Measurements from ENCODE around the gene PRRC1. TPM values are rescaled to one million over a fixed set of nuclear protein-coding genes. Genes with fewer than 3 reads are reported as not detected.

PRRC1 gene
- total RNA-seq, 1 donor from 2014 or later = 31.9 TPM

DNA sequence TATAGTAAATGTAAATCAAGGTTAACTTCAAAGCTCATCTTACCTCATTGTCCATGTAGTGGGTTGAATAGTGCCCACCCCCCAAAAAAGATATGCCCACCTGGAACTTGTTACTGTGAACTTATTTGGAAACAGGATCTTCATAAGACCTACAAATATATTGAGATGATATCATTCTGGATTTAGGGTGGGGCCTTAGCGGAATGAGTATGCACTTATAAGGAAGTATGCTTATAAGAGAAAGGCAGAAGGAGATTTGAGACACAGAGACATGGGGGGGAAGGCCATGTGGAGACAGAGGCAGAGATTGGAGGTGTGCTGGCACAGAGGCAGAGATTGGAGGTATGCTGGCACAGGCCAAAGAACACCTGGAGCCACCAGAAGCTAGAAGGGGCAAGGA, 2.6 kb upstream of the PRRC1 start:
- Histone ChIP-seq H3K27ac (no peak overlapping the region), H3K4me3 (no peak overlapping the region), H3K36me3 (no peaks in the 10 kb centered on the region), H3K4me1 (peaks cover 20% of the 10 kb centered on the region), H3K27me3 (no peaks in the 10 kb centered on the region), H3K9me3 (no peaks in the 10 kb centered on the region)
- TF ChIP-seq POLR2A (IDR thresholded peaks at IDR 0.05) = no peak
- no peak for TF ChIP-seq POLR2AphosphoS5 (IDR thresholded peaks at IDR 0.05; ENCODE audit: insufficient read depth in 1 of 2, low read depth in 1 of 2)
- TF ChIP-seq, protein P1, sequence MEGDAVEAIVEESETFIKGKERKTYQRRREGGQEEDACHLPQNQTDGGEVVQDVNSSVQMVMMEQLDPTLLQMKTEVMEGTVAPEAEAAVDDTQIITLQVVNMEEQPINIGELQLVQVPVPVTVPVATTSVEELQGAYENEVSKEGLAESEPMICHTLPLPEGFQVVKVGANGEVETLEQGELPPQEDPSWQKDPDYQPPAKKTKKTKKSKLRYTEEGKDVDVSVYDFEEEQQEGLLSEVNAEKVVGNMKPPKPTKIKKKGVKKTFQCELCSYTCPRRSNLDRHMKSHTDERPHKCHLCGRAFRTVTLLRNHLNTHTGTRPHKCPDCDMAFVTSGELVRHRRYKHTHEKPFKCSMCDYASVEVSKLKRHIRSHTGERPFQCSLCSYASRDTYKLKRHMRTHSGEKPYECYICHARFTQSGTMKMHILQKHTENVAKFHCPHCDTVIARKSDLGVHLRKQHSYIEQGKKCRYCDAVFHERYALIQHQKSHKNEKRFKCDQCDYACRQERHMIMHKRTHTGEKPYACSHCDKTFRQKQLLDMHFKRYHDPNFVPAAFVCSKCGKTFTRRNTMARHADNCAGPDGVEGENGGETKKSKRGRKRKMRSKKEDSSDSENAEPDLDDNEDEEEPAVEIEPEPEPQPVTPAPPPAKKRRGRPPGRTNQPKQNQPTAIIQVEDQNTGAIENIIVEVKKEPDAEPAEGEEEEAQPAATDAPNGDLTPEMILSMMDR (IDR thresholded peaks at IDR 0.05) = no peak
- intact Hi-C loops (cut with DNase I) = no loop called here
- DNase-seq (ENCODE audit: extremely low spot score in 2 of 2) = no peak

DNA sequence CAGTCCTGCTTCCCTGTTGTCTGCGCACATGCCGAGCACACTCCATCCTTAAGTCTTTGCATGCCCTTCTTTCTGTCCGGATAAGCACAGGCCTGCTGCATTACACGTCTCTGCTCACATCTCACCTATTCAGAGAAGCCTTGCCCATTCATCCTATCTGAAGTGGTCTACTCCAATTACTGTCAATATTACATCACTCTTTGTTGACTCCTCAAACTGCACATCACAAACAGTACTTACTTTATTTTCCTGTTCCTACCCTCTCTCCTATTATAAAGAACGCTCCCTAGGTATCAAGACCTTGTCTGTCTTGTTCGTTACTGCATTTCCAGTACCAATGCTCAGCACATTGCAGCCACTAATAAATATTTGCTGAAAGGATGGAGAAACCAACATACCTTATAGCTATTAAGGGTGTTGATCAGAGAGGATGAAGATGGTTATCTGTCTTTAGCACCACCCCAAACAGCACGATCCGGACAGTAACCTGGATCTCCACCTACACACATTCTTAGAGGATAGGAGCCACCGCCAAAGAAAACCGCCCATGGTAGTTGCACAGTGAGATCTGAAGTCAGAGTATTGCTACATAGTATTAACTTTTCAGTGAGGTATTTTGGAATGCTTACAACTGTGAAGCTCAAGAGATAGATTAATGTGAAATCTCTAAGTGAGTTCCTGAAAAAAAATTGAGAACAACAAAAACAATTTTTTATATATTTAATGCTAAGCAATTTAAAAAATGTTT, 1.6 kb upstream of the PRRC1 start:
- Histone ChIP-seq H3K27me3 (no peaks in the 10 kb centered on the region), H3K36me3 (no peaks in the 10 kb centered on the region), H3K4me1 (peaks cover 25% of the 10 kb centered on the region), H3K4me3 (no peak overlapping the region), H3K27ac (no peak overlapping the region), H3K9me3 (no peaks in the 10 kb centered on the region)
- intact Hi-C loops (cut with DNase I) = no loop called here
- no peak for DNase-seq (ENCODE audit: extremely low spot score in 2 of 2)
- TF ChIP-seq, protein P1 (IDR thresholded peaks at IDR 0.05) = no peak
- TF ChIP-seq POLR2AphosphoS5 (IDR thresholded peaks at IDR 0.05; ENCODE audit: insufficient read depth in 1 of 2, low read depth in 1 of 2) = no peak
- no peak for TF ChIP-seq POLR2A (IDR thresholded peaks at IDR 0.05)

DNA sequence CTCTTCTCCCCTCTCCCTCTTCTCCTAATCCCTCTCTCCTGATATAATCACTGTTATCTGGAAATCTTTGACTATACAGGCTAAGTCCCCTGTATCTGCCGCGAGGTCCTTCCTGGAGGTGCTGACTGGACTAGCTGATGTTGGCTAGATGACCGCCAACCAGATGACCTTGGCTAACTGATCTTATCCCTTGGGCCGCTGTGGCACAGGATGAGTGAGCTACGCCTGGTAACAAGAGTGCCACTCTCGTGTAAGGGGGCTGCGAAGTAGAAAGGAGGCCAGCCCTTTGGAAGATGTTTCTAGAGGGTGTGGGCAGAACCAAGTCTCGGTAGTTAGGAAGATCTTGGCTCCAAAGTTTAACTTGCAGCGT, 345 bp upstream of the PRRC1 start:
- no peaks in the 10 kb centered on the region for H3K36me3 ChIP-seq
- TF ChIP-seq, protein P1 (IDR thresholded peaks at IDR 0.05) = no peak
- TF ChIP-seq POLR2A (IDR thresholded peaks at IDR 0.05) (no peak), POLR2AphosphoS5 (IDR thresholded peaks at IDR 0.05; ENCODE audit: insufficient read depth in 1 of 2, low read depth in 1 of 2) (no peak)
- no peak overlapping the region for H3K27ac ChIP-seq
- peak overlapping the region; percentile 85 to 97 for H3K4me3 ChIP-seq
- peaks cover 25% of the 10 kb centered on the region for H3K4me1 ChIP-seq
- DNase-seq (ENCODE audit: extremely low spot score in 2 of 2) = no peak
- no peaks in the 10 kb centered on the region for H3K27me3 ChIP-seq
- intact Hi-C loops (cut with DNase I) = no loop called here
- no peaks in the 10 kb centered on the region for H3K9me3 ChIP-seq

DNA sequence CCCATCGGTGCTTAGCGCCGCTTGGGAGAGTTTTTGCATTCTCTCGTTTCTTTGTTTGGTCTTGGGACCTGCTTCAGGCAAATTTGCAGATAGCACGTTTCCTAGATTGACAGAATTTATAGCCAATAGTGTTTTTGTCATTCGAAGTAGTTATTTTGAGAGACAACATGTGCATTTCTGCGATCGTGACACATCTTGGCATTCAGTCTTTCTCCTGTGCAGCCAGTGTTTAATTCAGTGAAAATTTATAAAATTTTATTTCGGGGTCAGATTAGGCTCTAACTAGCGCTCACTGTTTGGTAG, 830 bp downstream of the PRRC1 start:
- Histone ChIP-seq H3K4me3 (peak overlapping the region; percentile 85 to 97), H3K27ac (peak overlapping the region; percentile 85), H3K36me3 (no peaks in the 10 kb centered on the region), H3K9me3 (no peaks in the 10 kb centered on the region), H3K4me1 (peaks cover 25% of the 10 kb centered on the region), H3K27me3 (no peaks in the 10 kb centered on the region)
- TF ChIP-seq, protein P1 (IDR thresholded peaks at IDR 0.05) = no peak
- TF ChIP-seq POLR2A (IDR thresholded peaks at IDR 0.05) (no peak), POLR2AphosphoS5 (IDR thresholded peaks at IDR 0.05; ENCODE audit: insufficient read depth in 1 of 2, low read depth in 1 of 2) (no peak)
- intact Hi-C loops (cut with DNase I) = no loop called here
- DNase-seq (ENCODE audit: extremely low spot score in 2 of 2) = no peak

DNA sequence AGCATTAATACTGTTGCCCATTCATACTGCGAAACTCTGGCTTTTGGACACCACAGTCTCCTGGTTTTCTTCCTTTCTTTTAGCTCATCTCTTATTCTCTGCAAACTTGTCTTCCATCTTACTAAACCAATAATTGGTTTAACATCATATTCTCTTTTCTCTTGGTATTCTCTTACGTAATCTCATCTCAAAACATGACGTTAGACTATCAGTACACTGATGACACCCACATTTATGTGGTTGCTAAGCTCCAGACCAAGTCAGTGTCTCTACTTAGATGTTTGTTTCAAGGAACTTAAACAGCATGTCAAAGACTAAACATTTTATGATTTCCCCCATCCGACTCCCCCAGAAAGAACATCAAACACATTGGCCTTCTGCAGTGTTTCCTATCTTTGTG, 2.1 kb downstream of the PRRC1 start:
- no peak for DNase-seq (ENCODE audit: extremely low spot score in 2 of 2)
- no peak overlapping the region for H3K27ac ChIP-seq
- H3K36me3 ChIP-seq = peaks cover 0 to 10% of the 10 kb centered on the region in 2 donors
- no peaks in the 10 kb centered on the region for H3K27me3 ChIP-seq
- intact Hi-C loops (cut with DNase I) = no loop called here
- H3K9me3 ChIP-seq = no peaks in the 10 kb centered on the region
- H3K4me3 ChIP-seq = no peak overlapping the region
- peaks cover 25% of the 10 kb centered on the region for H3K4me1 ChIP-seq
- TF ChIP-seq POLR2AphosphoS5 (IDR thresholded peaks at IDR 0.05; ENCODE audit: insufficient read depth in 1 of 2, low read depth in 1 of 2) = no peak
- no peak for TF ChIP-seq POLR2A (IDR thresholded peaks at IDR 0.05)
- TF ChIP-seq, protein P1 (IDR thresholded peaks at IDR 0.05) = no peak

Measured in vagina (tissue), 2 donors.